Kidney (tissue), 19 donors: ENCODE results near the gene DMRTC1. TPM values are rescaled to one million over a fixed set of nuclear protein-coding genes. Genes with fewer than 3 reads are reported as not detected.
"Not testable (repeated sequence)": the region's sequence is repeated elsewhere in the genome, so short reads cannot be mapped to it uniquely, and the experiment has no call there.

ENCODE experiments used
- DNase-seq, 5 donors: peaks; one replicate each; pipeline ENCODE4 v3.0.0-alpha.2; 2013 to 2020
- FAIRE-seq: peaks from 2 replicates; lab custom pipeline; 2012; peaks lifted over from hg19 to GRCh38; lab: Jason Lieb, UNC
- H3K27ac ChIP-seq, 2 donors: one replicate each; pipeline ENCODE4 v1.7.0; 2013; ENCODE audit warnings: low read depth in 2 of 2, low read length in 2 of 2, inconsistent platforms in 1 of 2
- H3K27me3 ChIP-seq: one replicate; pipeline ENCODE4 v1.7.1; 2013; ENCODE audit warnings: low read length, inconsistent platforms; ENCODE audit not compliant: control insufficient read depth, insufficient read depth
- H3K36me3 ChIP-seq, 3 donors: one replicate each; pipeline versions ENCODE4 v1.7.0 to v1.7.1; 2013; ENCODE audit warnings: low read length in 3 of 3, control low read depth in 1 of 3, inconsistent platforms in 1 of 3; ENCODE audit not compliant: insufficient read depth in 3 of 3, control insufficient read depth in 2 of 3
- H3K4me1 ChIP-seq, 3 donors: one replicate each; pipeline versions ENCODE4 v1.7.0 to v1.7.1; 2013; ENCODE audit warnings: low read length in 3 of 3, inconsistent platforms in 1 of 3, low read depth in 1 of 3; ENCODE audit not compliant: control insufficient read depth in 2 of 3, insufficient read depth in 2 of 3
- H3K4me3 ChIP-seq, 3 donors: one replicate each; pipeline versions ENCODE4 v1.7.0 to v1.8.1; 2013; ENCODE audit warnings: low read length in 3 of 3, control low read depth in 1 of 3, inconsistent platforms in 1 of 3
- H3K9ac ChIP-seq, 3 donors: one replicate each; pipeline versions ENCODE4 v1.7.0 to v1.7.1; 2013; ENCODE audit warnings: low read length in 3 of 3, control low read depth in 1 of 3, inconsistent platforms in 1 of 3
- H3K9me3 ChIP-seq, 3 donors: one replicate each; pipeline versions ENCODE4 v1.7.0 to v1.7.1; 2013; ENCODE audit warnings: low read length in 3 of 3, control low read depth in 1 of 3, inconsistent platforms in 1 of 3; ENCODE audit not compliant: control insufficient read depth in 2 of 3, insufficient read depth in 1 of 3
- intact Hi-C: fragments of 100-400 bp; cut with DNase I; formaldehyde crosslinking; loops from one replicate; pipeline ENCODE4 v1.11.1; 2022
- long read RNA-seq, 10 donors: library from polyadenylated mRNA in 1 of 10; unstranded in 1 of 10; transcript quantifications; one replicate each; pipeline ENCODE4 v2.0.0 and lab custom pipeline, GENCODE V29; 2021 to 2026
- polyA plus RNA-seq: library from polyadenylated mRNA; stranded (reverse); fragments of 350-450 nt; fragmentation: Illumina TruSeq; extraction: RNeasy Lipid Tissue Mini Kit (QIAGEN cat#74804); gene quantifications from one replicate; pipeline ENCODE4 v1.2.3, GENCODE V29; 2014; ENCODE audit warnings: low read depth, low replicate concordance; ENCODE audit not compliant: insufficient read depth
- total RNA-seq: library from RNA; stranded (reverse); fragmentation: NEBNext Ultra II Directional; extraction: Animal tissue kit (Norgen Biotek cat#: 25700); gene quantifications from one replicate; pipeline ENCODE4 v1.2.1, GENCODE V29; 2021
- donor health status: control.
- donor health status: control.
- donor health status: DM: yes; HTN: yes; CAD: no.
- donor health status: Normal renal cell carcinoma (clear cell type).

DMRTC1 gene, protein sequence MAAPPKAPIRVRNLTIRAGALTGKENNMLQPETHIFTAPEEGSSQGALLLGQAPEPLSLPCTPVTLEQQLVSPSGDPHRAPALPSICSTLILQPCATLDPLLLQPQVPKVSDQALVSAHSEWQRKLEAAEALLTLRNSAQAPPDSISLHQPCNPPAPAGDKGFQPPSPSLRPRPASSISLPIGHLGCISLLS
- 0.41 TPM for total RNA-seq
- not detected for polyA plus RNA-seq
- long read RNA-seq, donor 1, partial matches to known transcripts = 0 of 1 reads
- long read RNA-seq, donor 1, other reads (novel, unspliced or antisense) = 0 of 1 reads
- long read RNA-seq, donor 2 = 0 reads
- long read RNA-seq, donor 3 = 0 reads
- long read RNA-seq, donor 4 = 0 reads
- long read RNA-seq, donor 5 = 0 reads
- long read RNA-seq, donor 6 = 0 reads
- long read RNA-seq, donor 7 = 0 reads
- long read RNA-seq, donor 8 = 0 reads
- long read RNA-seq, donor 9, partial matches to known transcripts = 0 of 1 reads
- long read RNA-seq, donor 9, other reads (novel, unspliced or antisense) = 0 of 1 reads
- long read RNA-seq, donor 10 = 0 reads

- H3K9ac ChIP-seq, H3K27ac ChIP-seq, DNase-seq, H3K27me3 ChIP-seq, H3K4me1 ChIP-seq, H3K9me3 ChIP-seq, FAIRE-seq, H3K36me3 ChIP-seq, intact Hi-C loops, H3K4me3 ChIP-seq: not testable (repeated sequence)
Observed at GRCh38 chrX:72943819-72944169, at the start of gene DMRTC1. TSS of gene DMRTC1 (minus strand) at chrX:72943837. CDS start at chrX:72875694, 68,143 bp downstream.

DNA sequence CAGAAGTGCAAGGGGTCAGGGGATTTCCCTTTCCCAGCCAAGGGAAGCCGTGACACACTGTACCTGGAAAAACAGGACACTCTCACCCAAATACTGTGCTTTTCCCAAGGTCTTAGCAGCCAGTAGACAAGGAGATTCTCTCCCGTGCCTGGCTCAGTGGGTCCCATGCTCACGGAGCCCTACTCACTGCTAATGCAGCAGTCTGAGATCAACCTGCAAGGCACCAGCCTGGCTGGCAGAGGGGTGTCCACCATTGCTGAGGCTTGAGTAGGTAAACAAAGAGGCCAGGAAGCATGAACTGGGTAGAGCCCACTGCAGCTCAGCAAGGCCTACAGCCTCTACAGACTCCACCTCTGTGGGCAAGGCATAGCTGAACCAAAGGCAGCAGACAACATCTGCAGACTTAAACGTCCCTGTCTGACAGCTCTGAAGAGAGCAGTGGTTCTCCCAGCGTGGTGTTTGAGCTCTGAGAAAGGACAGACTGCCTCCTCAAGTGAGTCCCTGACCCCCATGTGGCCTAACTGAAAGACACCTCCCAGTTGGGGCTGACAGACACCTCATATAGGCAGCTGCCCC is 37.3 kb upstream of the DMRTC1 start:
- H3K9ac ChIP-seq, H3K27me3 ChIP-seq, FAIRE-seq, intact Hi-C loops, H3K4me3 ChIP-seq, H3K4me1 ChIP-seq, H3K36me3 ChIP-seq, H3K27ac ChIP-seq, H3K9me3 ChIP-seq: not testable (repeated sequence)
- DNase-seq = peak in 1 of 5 donors; percentile 19

- H3K27me3 ChIP-seq, intact Hi-C loops, H3K4me1 ChIP-seq, H3K36me3 ChIP-seq, H3K9ac ChIP-seq, H3K9me3 ChIP-seq, H3K27ac ChIP-seq, FAIRE-seq, DNase-seq, H3K4me3 ChIP-seq: not testable (repeated sequence)
Observed at GRCh38 chrX:72974885-72975284, 31.2 kb upstream of the DMRTC1 start.

DNA sequence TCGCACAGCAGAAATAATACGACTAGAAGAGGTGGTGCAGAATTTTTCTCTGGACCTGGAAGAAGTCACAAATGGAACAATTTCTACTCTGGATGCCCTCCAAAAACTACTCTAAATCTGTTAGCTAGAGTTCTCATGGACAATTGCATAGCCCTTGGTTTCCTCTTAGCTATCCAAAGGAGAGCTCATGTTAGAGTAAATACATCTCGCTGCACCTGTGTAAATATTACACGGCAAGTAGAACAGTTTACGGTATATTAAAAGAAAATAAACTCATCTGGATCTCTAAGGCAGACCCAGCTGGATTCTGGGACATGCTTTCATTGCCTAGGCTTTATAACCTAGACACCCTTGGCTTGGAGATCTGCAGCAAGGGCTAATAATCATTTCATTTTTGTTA is 28.2 kb upstream of the DMRTC1 start:
- DNase-seq, H3K36me3 ChIP-seq, H3K9ac ChIP-seq, H3K4me3 ChIP-seq, H3K4me1 ChIP-seq, H3K27me3 ChIP-seq, intact Hi-C loops, H3K27ac ChIP-seq, H3K9me3 ChIP-seq, FAIRE-seq: not testable (repeated sequence)

DNA sequence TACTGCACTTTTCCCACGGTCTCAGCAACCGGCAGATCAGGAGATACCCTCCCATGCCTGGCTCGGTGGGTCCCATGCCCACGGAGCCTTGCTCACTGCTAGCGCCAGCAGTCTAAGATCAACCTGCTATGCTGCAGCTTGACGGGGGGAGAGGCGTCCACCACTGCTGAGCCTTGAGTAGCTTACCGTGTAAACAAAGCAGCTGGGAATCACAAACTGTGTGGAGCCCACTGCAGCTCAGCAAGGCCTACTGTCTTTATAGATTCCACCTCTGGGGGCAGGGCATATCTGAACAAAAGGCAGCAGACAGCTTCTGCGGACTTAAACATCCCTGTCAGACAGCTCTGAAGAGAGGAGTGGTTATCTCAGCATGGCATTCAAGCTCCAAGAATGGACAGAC is 16.3 kb upstream of the DMRTC1 start:
- H3K4me3 ChIP-seq, intact Hi-C loops, H3K9me3 ChIP-seq, H3K27me3 ChIP-seq, H3K36me3 ChIP-seq, H3K9ac ChIP-seq, FAIRE-seq, H3K27ac ChIP-seq, DNase-seq, H3K4me1 ChIP-seq: not testable (repeated sequence)

- H3K36me3 ChIP-seq, H3K4me1 ChIP-seq, H3K27me3 ChIP-seq, H3K4me3 ChIP-seq, H3K27ac ChIP-seq, H3K9ac ChIP-seq, H3K9me3 ChIP-seq, DNase-seq, intact Hi-C loops, FAIRE-seq: not testable (repeated sequence)
Observed at GRCh38 chrX:72943035-72943818, 410 bp downstream of the DMRTC1 start.

GRCh38 chrX:72942272-72942671 is 1.4 kb downstream of the DMRTC1 start:
- DNase-seq, H3K4me3 ChIP-seq, H3K27me3 ChIP-seq, H3K4me1 ChIP-seq, FAIRE-seq, H3K36me3 ChIP-seq, H3K9me3 ChIP-seq, intact Hi-C loops, H3K9ac ChIP-seq, H3K27ac ChIP-seq: not testable (repeated sequence)

- not testable (repeated sequence) for FAIRE-seq
Observed at GRCh38 chrX:72937906-72938305, 5.7 kb downstream of the DMRTC1 start, which contains the start of gene FAM236A. TSS of gene FAM236A (plus strand) at chrX:72938206. CDS start at chrX:72938263, 57 bp downstream.

More at GRCh38 chrX:72937906-72938305, 5.7 kb downstream of the DMRTC1 start, which contains the start of gene FAM236A:
- H3K27ac ChIP-seq, H3K4me1 ChIP-seq, H3K9me3 ChIP-seq, H3K27me3 ChIP-seq, H3K9ac ChIP-seq, H3K4me3 ChIP-seq, DNase-seq, H3K36me3 ChIP-seq, intact Hi-C loops: not testable (repeated sequence)
